Measurements from ENCODE around the gene MUCL3.
"Not testable (repeated sequence)": the region's sequence is repeated elsewhere in the genome, so short reads cannot be mapped to it uniquely, and the experiment has no call there.

The MUCL3 gene

GRCh38 chr6:30901436-30901835 is 39.3 kb upstream of the MUCL3 start:
- Histone ChIP-seq H3K27me3 (ENCODE audit: insufficient read depth, poor library complexity, severe bottlenecking) (no peaks in the 10 kb centered on the region), H3K4me3 (replicated peaks; ENCODE audit: insufficient read depth, low read length) (no peak overlapping the region), H3K27ac (replicated peaks) (no peak overlapping the region)
- TF ChIP-seq GABPA (IDR thresholded peaks at IDR 0.05; ENCODE audit: low read depth): no peak
- no peak for TF ChIP-seq CTCF (IDR thresholded peaks at IDR 0.05; ENCODE audit: insufficient read depth, low read length)
- no peak for TF ChIP-seq REST (IDR thresholded peaks at IDR 0.05; ENCODE audit: insufficient replicate concordance, low read depth)
- no peak for TF ChIP-seq SPI1 (IDR thresholded peaks at IDR 0.05; ENCODE audit: borderline replicate concordance, low read depth)
- no peak for TF ChIP-seq POLR2AphosphoS5 (IDR thresholded peaks at IDR 0.05; ENCODE audit: low read depth)
- no peak for DNase-seq (ENCODE audit: low read depth in 1 of 2, low spot score in 1 of 2)

DNA sequence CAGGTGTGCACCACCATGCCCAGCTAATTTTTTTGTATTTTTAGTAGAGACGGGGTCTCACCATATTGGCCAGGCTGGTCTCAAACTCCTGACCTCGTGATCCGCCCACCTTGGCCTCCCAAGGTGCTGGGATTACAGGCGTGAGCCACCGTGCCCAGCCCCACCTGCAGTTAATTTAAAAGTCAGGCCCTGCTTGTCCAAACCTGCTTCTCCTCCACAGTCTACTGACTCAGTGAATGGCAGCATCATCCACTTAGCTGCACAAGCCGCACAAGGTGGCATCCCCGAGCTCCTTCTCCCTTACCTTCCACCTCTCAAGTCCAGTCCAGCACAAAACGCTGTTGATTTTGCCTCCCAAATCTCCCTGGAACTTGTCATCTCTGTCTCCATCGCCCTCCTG is 38.6 kb upstream of the MUCL3 start:
- H3K4me3 ChIP-seq (replicated peaks; ENCODE audit: insufficient read depth, low read length); DNase-seq (ENCODE audit: low read depth in 1 of 2, low spot score in 1 of 2); H3K27me3 ChIP-seq (ENCODE audit: insufficient read depth, poor library complexity, severe bottlenecking); H3K27ac ChIP-seq (replicated peaks): not testable (repeated sequence)

DNA sequence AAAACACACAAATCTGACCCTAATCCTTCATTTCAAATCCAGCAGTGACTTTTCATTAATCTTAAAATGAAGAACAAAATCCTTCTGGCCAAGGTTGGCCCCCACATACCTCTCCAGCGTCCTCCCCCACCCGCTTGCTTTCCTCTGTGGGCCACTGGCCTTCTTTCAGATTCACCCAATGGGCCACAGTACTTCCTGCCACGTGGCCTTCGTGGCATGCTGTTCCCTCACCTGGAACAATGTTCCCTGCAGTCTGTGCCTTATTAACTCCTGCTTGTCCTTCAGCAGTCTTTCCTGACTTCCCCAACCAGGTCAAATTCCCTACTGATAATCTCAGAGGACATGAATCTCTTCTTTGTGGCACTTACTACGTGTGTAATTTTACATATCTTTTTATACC is 38.1 kb upstream of the MUCL3 start:
- TF ChIP-seq SPI1 (IDR thresholded peaks at IDR 0.05; ENCODE audit: borderline replicate concordance, low read depth): no peak
- no peak for TF ChIP-seq GABPA (IDR thresholded peaks at IDR 0.05; ENCODE audit: low read depth)
- no peak for TF ChIP-seq CTCF (IDR thresholded peaks at IDR 0.05; ENCODE audit: insufficient read depth, low read length)
- TF ChIP-seq REST (IDR thresholded peaks at IDR 0.05; ENCODE audit: insufficient replicate concordance, low read depth): no peak
- TF ChIP-seq POLR2AphosphoS5 (IDR thresholded peaks at IDR 0.05; ENCODE audit: low read depth): no peak
- H3K27ac ChIP-seq (replicated peaks): peak overlapping the region; percentile 19; the same call in 1 of the 2 replicates
- no peak overlapping the region for H3K4me3 ChIP-seq (replicated peaks; ENCODE audit: insufficient read depth, low read length)
- no peak for DNase-seq (ENCODE audit: low read depth in 1 of 2, low spot score in 1 of 2)
- no peaks in the 10 kb centered on the region for H3K27me3 ChIP-seq (ENCODE audit: insufficient read depth, poor library complexity, severe bottlenecking)

DNA sequence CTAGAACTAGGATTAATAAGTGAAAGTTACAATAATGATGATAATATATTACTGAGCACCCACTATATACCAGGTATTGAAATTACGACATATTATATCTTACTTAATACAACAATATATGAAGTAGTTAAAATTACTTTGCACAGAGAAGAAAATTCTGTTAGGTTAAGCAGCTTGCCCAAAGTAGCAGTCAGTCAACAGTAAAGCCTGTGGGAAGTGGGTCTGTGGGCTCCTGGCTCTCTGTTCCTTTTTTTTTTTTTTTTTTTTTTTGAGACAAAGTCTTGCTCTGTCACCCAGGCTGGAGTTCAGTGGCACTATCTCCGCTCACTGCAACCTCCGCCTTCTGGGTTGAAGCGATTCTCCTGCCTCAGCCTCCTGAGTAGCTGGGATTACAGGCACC is 37.5 kb upstream of the MUCL3 start:
- DNase-seq (ENCODE audit: low read depth in 1 of 2, low spot score in 1 of 2): peak; percentile 38 to 68
- TF ChIP-seq POLR2AphosphoS5 (IDR thresholded peaks at IDR 0.05; ENCODE audit: low read depth) (no peak), SPI1 (IDR thresholded peaks at IDR 0.05; ENCODE audit: borderline replicate concordance, low read depth) (peak; percentile 46; the same call in 1 of the 2 replicates)
- Histone ChIP-seq H3K27ac (replicated peaks) (peak overlapping the region; percentile 19; the same call in 1 of the 2 replicates), H3K4me3 (replicated peaks; ENCODE audit: insufficient read depth, low read length) (no peak overlapping the region), H3K27me3 (ENCODE audit: insufficient read depth, poor library complexity, severe bottlenecking) (no peaks in the 10 kb centered on the region)

DNA sequence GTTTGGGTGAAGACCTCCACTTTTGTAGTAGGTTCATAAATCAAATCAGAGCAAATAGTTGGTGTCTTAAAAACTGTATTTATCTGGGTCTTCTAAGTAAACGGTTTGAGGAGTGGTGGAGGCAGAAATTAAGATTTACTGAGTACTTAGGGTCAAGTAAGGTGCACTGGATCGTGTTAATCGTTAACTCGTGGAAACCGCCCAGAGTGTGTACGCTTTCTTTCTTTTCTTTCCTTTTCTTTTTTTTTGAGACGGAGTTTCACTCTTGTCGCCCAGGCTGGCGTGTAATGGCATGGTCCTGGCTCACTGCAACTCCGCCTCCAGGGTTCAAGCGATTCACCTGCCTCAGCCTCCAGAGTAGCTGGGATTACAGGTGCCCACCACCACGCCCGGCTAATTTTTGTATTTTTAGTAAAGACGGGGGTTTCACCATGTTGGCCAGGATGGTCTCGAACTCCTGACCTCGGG is 33.4 kb upstream of the MUCL3 start:
- not testable (repeated sequence) for H3K27me3 ChIP-seq (ENCODE audit: insufficient read depth, poor library complexity, severe bottlenecking); DNase-seq (ENCODE audit: low read depth in 1 of 2, low spot score in 1 of 2)
- Histone ChIP-seq H3K27ac (replicated peaks) (peak overlapping the region; percentile 62), H3K4me3 (replicated peaks; ENCODE audit: insufficient read depth, low read length) (peak overlapping the region; percentile 93)

All from HL-60 (cell line).